GM19452 (cell line): Measurements from ENCODE around the gene OSTN.

Experiments
- ATAC-seq: cut with Tn5 transposase; IDR thresholded peaks from one replicate; pipeline ENCODE4 v1.9.1; 2021; ENCODE audit not compliant: unreplicated experiment

The OSTN gene

GRCh38 chr3:191306428-191306827, 107.4 kb downstream of the OSTN start:
- ATAC-seq = no peak

GRCh38 chr3:191307341-191307740, 108.3 kb downstream of the OSTN start:
- no peak for ATAC-seq

DNA sequence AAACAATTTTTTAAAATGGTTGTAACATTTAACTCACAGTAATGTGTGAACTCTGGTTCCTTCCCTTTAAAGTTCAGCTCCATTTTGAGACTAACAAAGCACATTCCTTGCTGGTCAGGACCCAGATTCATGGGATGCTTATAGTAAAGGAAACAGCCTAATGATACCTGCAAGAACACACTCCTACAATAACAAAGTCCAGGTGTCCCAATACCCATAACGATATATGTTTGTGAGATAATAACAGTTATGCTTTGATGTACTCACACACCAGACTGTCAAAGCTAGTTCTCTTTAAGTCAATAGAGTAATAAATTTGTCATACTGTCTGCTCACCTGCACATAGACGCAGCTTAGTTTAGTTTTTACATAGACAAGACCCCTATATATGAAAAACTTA, 114.3 kb downstream of the OSTN start:
- no peak for ATAC-seq

DNA sequence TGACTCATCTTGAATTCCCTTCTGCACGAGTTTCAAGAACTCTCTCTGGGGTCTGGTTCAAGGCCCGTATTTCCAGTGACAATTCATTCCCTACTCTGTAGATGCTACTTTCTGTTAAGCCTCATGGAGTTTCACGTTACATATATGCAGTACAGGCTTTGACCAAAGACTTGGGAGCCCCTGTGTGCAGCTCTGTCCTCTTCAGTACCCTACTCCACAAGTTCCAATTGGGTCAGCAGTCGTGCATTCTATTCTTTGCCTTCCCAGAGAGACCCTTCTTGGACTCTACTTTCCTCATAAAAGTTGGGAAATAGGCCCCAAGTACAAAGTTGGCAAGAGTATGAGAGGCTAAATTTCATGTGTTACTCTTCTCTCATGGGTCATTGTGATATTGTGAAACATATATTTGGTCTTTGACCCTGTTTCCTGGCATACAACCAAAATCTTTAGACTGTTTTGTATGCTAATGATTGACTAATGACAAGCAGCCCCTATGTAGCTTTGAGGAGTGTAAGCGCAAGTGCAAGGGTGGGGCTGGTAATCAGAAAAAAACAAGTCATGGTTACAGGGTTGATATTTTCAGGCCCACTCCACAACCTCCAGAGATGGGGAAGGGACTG, 115.2 kb downstream of the OSTN start:
- no peak for ATAC-seq
